Endothelial cell of umbilical vein (primary cell): ENCODE data around the gene SDE2.

Source experiments
- TF ChIP-seq, protein P1 (sequence below), 2 donors: IDR thresholded peaks; 1 replicate in 1 of 2; 2 replicates in 1 of 2; pipeline ENCODE4 v1.5.1; 2011; ENCODE audit warnings: low read length in 2 of 2, mild to moderate bottlenecking in 2 of 2, moderate library complexity in 2 of 2, control low read depth in 1 of 2, inconsistent platforms in 1 of 2, low read depth in 1 of 2; ENCODE audit not compliant: insufficient read depth in 1 of 2; ENCODE audit errors: extremely low read depth in 1 of 2
- TF ChIP-seq, protein P2 (sequence below): IDR thresholded peaks from 2 replicates; pipeline ENCODE4 v1.6.1; 2011; ENCODE audit not compliant: insufficient read depth, insufficient read length

DNA sequence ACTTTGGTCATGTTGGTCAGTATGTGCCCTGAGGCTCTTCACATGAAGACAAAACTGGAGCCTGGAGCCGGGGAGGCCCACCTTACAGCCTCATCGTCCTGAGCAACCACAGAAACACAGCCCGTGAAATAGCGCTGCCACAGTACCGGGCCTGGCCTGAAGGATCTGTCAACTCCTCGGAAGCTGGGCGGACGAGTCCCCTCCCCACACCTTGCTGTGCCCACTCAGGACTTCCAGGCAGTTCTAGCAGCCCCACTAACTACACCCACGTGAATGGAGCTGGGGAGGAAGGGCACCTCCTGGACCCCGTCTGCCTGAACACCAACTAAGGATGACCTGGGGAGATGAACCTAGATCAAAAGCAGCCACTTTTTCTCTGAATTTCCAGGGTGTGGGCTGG lies 24.7 kb downstream of the SDE2 start:
- TF ChIP-seq, protein P1, sequence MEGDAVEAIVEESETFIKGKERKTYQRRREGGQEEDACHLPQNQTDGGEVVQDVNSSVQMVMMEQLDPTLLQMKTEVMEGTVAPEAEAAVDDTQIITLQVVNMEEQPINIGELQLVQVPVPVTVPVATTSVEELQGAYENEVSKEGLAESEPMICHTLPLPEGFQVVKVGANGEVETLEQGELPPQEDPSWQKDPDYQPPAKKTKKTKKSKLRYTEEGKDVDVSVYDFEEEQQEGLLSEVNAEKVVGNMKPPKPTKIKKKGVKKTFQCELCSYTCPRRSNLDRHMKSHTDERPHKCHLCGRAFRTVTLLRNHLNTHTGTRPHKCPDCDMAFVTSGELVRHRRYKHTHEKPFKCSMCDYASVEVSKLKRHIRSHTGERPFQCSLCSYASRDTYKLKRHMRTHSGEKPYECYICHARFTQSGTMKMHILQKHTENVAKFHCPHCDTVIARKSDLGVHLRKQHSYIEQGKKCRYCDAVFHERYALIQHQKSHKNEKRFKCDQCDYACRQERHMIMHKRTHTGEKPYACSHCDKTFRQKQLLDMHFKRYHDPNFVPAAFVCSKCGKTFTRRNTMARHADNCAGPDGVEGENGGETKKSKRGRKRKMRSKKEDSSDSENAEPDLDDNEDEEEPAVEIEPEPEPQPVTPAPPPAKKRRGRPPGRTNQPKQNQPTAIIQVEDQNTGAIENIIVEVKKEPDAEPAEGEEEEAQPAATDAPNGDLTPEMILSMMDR (IDR thresholded peaks at IDR 0.05; ENCODE audit: extremely low read depth in 1 of 2, insufficient read depth in 1 of 2, low read depth in 1 of 2, low read length in 2 of 2) = no peak
- TF ChIP-seq, protein P2, sequence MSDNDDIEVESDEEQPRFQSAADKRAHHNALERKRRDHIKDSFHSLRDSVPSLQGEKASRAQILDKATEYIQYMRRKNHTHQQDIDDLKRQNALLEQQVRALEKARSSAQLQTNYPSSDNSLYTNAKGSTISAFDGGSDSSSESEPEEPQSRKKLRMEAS = no peak
